Lung (tissue), 12 donors: Measurements from ENCODE around the gene KRTAP4-1. TPM values are rescaled to one million over a fixed set of nuclear protein-coding genes. Genes with fewer than 3 reads are reported as not detected.
A peak's percentile ranks its signal among the peaks of the same experiment; 100 is the strongest.

ENCODE experiments used
- ATAC-seq: fragments of 200-7000 bp; cut with Tn5 transposase; one replicate; pipeline ENCODE4 v1.9.1; 2020; ENCODE audit warnings: moderate number of reproducible peaks; ENCODE audit not compliant: insufficient read depth, low FRiP score
- DNase-seq, 3 donors: peaks; one replicate each; pipeline ENCODE4 v3.0.0-alpha.2; 2013 to 2017
- H3K27ac ChIP-seq, 2 donors: one replicate each; pipeline ENCODE4 v1.5.1; 2013; ENCODE audit warnings: mild to moderate bottlenecking in 2 of 2, moderate library complexity in 2 of 2, control low read depth in 1 of 2, inconsistent platforms in 1 of 2, low read depth in 1 of 2, low read length in 1 of 2
- H3K27me3 ChIP-seq, 3 donors: one replicate each; pipeline ENCODE4 v1.5.1; 2013; ENCODE audit warnings: low read length in 2 of 3; ENCODE audit not compliant: control insufficient read depth in 3 of 3, insufficient read depth in 3 of 3
- H3K36me3 ChIP-seq, 4 donors: one replicate each; pipeline ENCODE4 v1.5.1; 2013; ENCODE audit warnings: low read length in 4 of 4, mild to moderate bottlenecking in 1 of 4, moderate library complexity in 1 of 4; ENCODE audit not compliant: control insufficient read depth in 4 of 4, insufficient read depth in 4 of 4
- H3K4me1 ChIP-seq, 5 donors: one replicate each; pipeline ENCODE4 v1.5.1; 2013; ENCODE audit warnings: low read length in 5 of 5, mild to moderate bottlenecking in 2 of 5, moderate library complexity in 1 of 5; ENCODE audit not compliant: control insufficient read depth in 5 of 5, insufficient read depth in 5 of 5
- H3K4me3 ChIP-seq: one replicate; pipeline ENCODE4 v1.5.1; 2013; ENCODE audit warnings: mild to moderate bottlenecking, control low read depth, moderate library complexity
- H3K9ac ChIP-seq, 2 donors: one replicate each; pipeline ENCODE4 v1.5.1; 2013; ENCODE audit warnings: low read length in 2 of 2, control low read depth in 1 of 2; ENCODE audit not compliant: insufficient read depth in 1 of 2
- H3K9me3 ChIP-seq, 4 donors: one replicate each; pipeline ENCODE4 v1.5.1; 2013; ENCODE audit warnings: low read length in 3 of 4, mild to moderate bottlenecking in 1 of 4, moderate library complexity in 1 of 4; ENCODE audit not compliant: control insufficient read depth in 4 of 4, insufficient read depth in 3 of 4
- CTCF ChIP-seq: IDR thresholded peaks from 2 replicates; pipeline ENCODE4 v1.5.1; 2012; ENCODE audit warnings: mild to moderate bottlenecking; ENCODE audit errors: control extremely low read depth, extremely low read depth
- WGBS, 2 donors: extraction: QIAGEN DNeasy Blood & Tissue Kit; methylation state at CpG; one replicate each; pipeline ENCODE4 v1.1.7; 2013; 5-methylcytosine and 5-hydroxymethylcytosine counted together
- polyA plus RNA-seq, 2 donors: library from polyadenylated mRNA; stranded (reverse); fragments of 200-250 nt; gene quantifications; one replicate each; pipeline ENCODE4 v1.2.1, GENCODE V29; 2013
- total RNA-seq, 2 donors: library from RNA; depleted of rRNA in 1 of 2; stranded (reverse); fragments of >200 nt in 1 of 2; gene quantifications; one replicate each; pipeline ENCODE4 v1.2.1, GENCODE V29; 2014 to 2021
- donor health status: control.
- donor health status: control.
- donor health status: Bipolar disorder and iron deficiency.
- donor health status: healthy.
- donor health status: DM: yes; HTN: yes; CAD: no.

The KRTAP4-1 gene
- total and polyA plus RNA-seq, 4 donors: not detected

GRCh38 chr17:41211845-41212466, 27.2 kb upstream of the KRTAP4-1 start:
- no peaks in the 10 kb centered on the region for H3K27me3 ChIP-seq
- no peaks in the 10 kb centered on the region for H3K4me1 ChIP-seq
- no peaks in the 10 kb centered on the region for H3K36me3 ChIP-seq
- DNase-seq (peak in 1 of 3 donors; percentile 2), ATAC-seq (no peak)
- no peak overlapping the region for H3K4me3 ChIP-seq
- no peak overlapping the region for H3K9ac ChIP-seq
- no peak overlapping the region for H3K27ac ChIP-seq
- no peak for TF ChIP-seq CTCF
- WGBS, 2 donors: 47 to 68% methylated on average over 1 of the region's 1 CpG
- peaks cover 0 to 5% (median 0%) of the 10 kb centered on the region in 4 donors for H3K9me3 ChIP-seq

- Histone ChIP-seq H3K36me3 (no peaks in the 10 kb centered on the region), H3K4me1 (no peaks in the 10 kb centered on the region), H3K27ac (no peak overlapping the region), H3K27me3 (no peaks in the 10 kb centered on the region), H3K9me3 (peaks cover 0 to 2% (median 0%) of the 10 kb centered on the region in 4 donors), H3K4me3 (no peak overlapping the region), H3K9ac (no peak overlapping the region)
- ATAC-seq (no peak), DNase-seq (peak in 2 of 3 donors; percentile 1 to 16)
- 57 to 61% methylated on average over 5 of the region's 5 CpGs for WGBS, 2 donors
- no peak for TF ChIP-seq CTCF
Measured at GRCh38 chr17:41199421-41200078, 14.8 kb upstream of the KRTAP4-1 start.

DNA sequence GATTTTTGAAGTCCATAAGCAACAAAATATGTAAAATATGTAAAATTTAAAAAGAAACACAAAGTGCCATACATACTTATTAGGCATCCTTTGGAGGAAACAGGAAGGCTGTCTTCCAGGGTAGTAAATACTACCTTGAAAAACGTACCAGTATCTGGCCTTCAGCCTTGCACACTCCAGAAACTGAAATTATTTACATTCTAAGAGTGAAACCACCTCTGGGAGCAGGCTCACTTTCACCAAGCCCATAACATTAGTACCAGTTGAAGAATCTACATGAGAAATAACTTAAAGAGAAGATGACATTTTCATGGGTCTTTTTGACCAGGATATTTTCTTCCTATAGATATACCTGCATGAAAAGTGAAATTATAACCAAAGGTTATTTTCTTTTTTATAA, 11.4 kb upstream of the KRTAP4-1 start:
- no peak for TF ChIP-seq CTCF
- no peak overlapping the region for H3K4me3 ChIP-seq
- no peaks in the 10 kb centered on the region for H3K27me3 ChIP-seq
- H3K9ac ChIP-seq: no peak overlapping the region
- no peaks in the 10 kb centered on the region for H3K36me3 ChIP-seq
- no peaks in the 10 kb centered on the region for H3K4me1 ChIP-seq
- 25 to 45% methylated on average over 1 of the region's 1 CpG for WGBS, 2 donors
- peaks cover 0 to 2% (median 1%) of the 10 kb centered on the region in 4 donors for H3K9me3 ChIP-seq
- DNase-seq (no peak), ATAC-seq (no peak)
- H3K27ac ChIP-seq: no peak overlapping the region
